BJ (cell line): Measurements from ENCODE around the gene TMEM51. TPM values are rescaled to one million over a fixed set of nuclear protein-coding genes. Genes with fewer than 3 reads are reported as not detected.
"Not testable (repeated sequence)": the region's sequence is repeated elsewhere in the genome, so short reads cannot be mapped to it uniquely, and the experiment has no call there.

ENCODE experiments used
- CTCF ChIA-PET: fragments of 350-600 bp; formaldehyde crosslinking; extraction: SDS; loops from one replicate; lab custom pipeline; 2021; ENCODE audit warnings: antibody characterized with exemption, inconsistent platforms; lab: Yijun Ruan, JAX
- POLR2A ChIA-PET: fragments of 300-600 bp; sonication (Branson Sonifier 250); formaldehyde crosslinking; extraction: SDS; loops from one replicate; lab custom pipeline; 2021; ENCODE audit warnings: antibody characterized with exemption; lab: Charles Lee
- DNase-seq: peaks from one replicate; pipeline ENCODE4 v3.0.0-alpha.2; 2011; ENCODE audit warnings: low read depth
- H3K27me3 ChIP-seq: 2 replicates; pipeline ENCODE4 v1.6.0; 2011; ENCODE audit warnings: low read length; ENCODE audit not compliant: control insufficient read depth, insufficient read depth
- H3K36me3 ChIP-seq: 2 replicates; pipeline ENCODE4 v1.5.1; 2011; ENCODE audit warnings: low read length; ENCODE audit not compliant: control insufficient read depth, insufficient read depth
- H3K4me3 ChIP-seq: 2 replicates; pipeline ENCODE4 v1.5.1; 2011; ENCODE audit warnings: low read depth, mild to moderate bottlenecking, control low read depth, low read length
- polyA plus RNA-seq: library from polyadenylated mRNA; depleted of rRNA; stranded (reverse); fragments of >200 nt; gene quantifications from 2 replicates; pipeline ENCODE4 v1.2.3, GENCODE V29; 2011
- TF ChIP-seq, protein P1 (sequence below): IDR thresholded peaks from 2 replicates; pipeline ENCODE4 v1.5.1; 2011; ENCODE audit warnings: low read depth, mild to moderate bottlenecking, control low read depth, inconsistent platforms, low read length, moderate library complexity; ENCODE audit not compliant: insufficient read depth

The TMEM51 gene
- polyA plus RNA-seq, 1 experiment: 2.0 TPM

DNA sequence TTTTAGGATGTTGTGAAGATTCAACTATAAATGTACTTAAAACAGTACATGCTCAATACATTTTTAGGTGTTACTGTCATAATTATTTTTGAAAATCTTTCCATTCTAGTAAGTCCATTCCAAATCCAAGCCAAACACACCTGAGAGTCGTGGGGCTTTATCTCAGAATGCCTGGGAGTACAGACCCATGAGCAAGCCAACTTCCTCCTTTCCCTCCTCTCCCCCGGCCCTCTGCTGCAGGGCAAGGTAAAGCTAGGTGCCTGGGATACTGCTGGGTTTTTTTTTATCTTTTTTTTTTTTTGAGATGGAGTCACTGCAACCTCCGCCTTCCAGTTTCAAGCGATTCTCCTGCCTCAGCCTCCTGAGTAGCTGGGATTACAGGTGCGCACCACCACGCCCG, 16.5 kb downstream of the TMEM51 start:
- Histone ChIP-seq H3K36me3 (no peaks in the 10 kb centered on the region), H3K4me3 (no peak overlapping the region), H3K27me3 (no peaks in the 10 kb centered on the region)
- no peak for DNase-seq
- ChIA-PET CTCF (no interaction called here), POLR2A (no interaction called here)
- TF ChIP-seq, protein P1, sequence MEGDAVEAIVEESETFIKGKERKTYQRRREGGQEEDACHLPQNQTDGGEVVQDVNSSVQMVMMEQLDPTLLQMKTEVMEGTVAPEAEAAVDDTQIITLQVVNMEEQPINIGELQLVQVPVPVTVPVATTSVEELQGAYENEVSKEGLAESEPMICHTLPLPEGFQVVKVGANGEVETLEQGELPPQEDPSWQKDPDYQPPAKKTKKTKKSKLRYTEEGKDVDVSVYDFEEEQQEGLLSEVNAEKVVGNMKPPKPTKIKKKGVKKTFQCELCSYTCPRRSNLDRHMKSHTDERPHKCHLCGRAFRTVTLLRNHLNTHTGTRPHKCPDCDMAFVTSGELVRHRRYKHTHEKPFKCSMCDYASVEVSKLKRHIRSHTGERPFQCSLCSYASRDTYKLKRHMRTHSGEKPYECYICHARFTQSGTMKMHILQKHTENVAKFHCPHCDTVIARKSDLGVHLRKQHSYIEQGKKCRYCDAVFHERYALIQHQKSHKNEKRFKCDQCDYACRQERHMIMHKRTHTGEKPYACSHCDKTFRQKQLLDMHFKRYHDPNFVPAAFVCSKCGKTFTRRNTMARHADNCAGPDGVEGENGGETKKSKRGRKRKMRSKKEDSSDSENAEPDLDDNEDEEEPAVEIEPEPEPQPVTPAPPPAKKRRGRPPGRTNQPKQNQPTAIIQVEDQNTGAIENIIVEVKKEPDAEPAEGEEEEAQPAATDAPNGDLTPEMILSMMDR: no peak

- TF ChIP-seq, protein P1: no peak
- Histone ChIP-seq H3K4me3 (no peak overlapping the region), H3K36me3 (no peaks in the 10 kb centered on the region), H3K27me3 (no peaks in the 10 kb centered on the region)
- DNase-seq: no peak
- ChIA-PET CTCF (no interaction called here), POLR2A (no interaction called here)
Measured at GRCh38 chr1:15171271-15171908, 17.8 kb downstream of the TMEM51 start.

DNA sequence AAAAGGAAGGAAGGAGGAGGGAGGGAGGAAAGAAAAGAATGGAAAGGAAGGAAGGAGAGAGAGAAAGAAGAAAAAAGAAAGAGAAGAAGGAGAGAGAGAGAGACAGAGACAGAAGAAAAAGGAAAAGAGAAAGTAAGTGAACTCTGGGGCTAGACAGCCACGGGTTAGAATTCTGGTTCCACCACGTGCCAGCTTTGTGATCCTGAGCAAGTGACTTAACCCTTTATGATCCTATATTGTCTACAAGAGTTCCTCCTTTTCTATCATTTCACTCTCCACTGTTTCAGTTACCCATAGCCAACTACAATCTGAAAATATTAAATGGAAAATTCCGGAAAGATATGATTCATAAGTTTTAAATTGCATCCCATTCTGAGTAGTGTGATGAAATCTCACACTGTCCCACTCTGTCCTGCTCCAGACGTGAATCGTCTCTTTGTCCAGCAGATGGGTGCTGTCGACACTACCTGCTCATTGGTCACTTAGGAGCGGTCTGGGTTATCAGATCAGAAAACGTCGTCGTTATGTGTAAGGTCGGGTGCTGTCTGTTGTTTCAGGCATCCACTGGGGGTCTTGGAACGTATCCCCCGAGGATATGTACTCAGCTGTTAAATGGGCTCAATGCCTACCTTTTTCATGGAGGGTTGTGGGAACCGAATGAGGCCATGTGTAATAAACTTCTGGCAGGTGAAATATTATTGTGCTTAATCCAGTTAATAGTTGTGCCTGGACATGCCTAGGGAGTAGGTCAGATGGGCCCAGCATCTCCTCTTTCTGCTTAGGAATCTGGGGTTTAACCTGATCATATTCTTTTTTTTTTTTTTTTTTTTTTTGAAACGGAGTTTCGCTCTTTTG, 19.1 kb downstream of the TMEM51 start:
- POLR2A ChIA-PET: no interaction called here
- Histone ChIP-seq H3K36me3 (no peaks in the 10 kb centered on the region), H3K27me3 (no peaks in the 10 kb centered on the region), H3K4me3 (no peak overlapping the region)
- TF ChIP-seq, protein P1: no peak
- CTCF ChIA-PET: interaction anchor here (1.0 to 1.1 kb wide), 2 partner anchors 20 to 99 kb away, joined by 3 to 4 read pairs; partner anchors contain the start of gene TMEM51
- no peak for DNase-seq

GRCh38 chr1:15173863-15174614, 20.5 kb downstream of the TMEM51 start:
- Histone ChIP-seq H3K4me3 (no peak overlapping the region), H3K27me3 (no peaks in the 10 kb centered on the region), H3K36me3 (no peaks in the 10 kb centered on the region)
- ChIA-PET CTCF (interaction anchor here (1.1 to 1.4 kb wide), 2 partner anchors 21 to 27 kb away, joined by 3 read pairs; no protein-coding TSS in a partner anchor), POLR2A (no interaction called here)
- TF ChIP-seq, protein P1: no peak
- no peak for DNase-seq

DNA sequence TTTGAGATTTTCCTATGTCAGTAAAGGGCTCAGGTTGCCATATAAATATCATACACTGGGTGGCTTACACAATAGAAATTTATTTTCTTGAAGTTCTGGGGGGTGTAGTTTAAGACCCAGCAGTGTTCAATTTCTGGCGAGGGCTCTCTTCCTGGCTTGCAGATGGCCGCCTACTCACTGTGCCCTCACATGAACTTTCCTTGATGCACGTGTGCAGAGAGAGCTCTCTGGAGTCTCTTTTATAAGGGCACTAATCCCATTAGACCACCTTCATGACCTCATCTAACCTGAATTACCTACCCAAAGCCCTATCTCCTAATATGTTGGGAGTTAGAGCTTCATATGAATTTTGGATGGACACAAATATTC, 21.1 kb downstream of the TMEM51 start:
- Histone ChIP-seq H3K27me3 (no peaks in the 10 kb centered on the region), H3K4me3 (no peak overlapping the region), H3K36me3 (no peaks in the 10 kb centered on the region)
- DNase-seq: no peak
- TF ChIP-seq, protein P1: no peak
- ChIA-PET CTCF (interaction anchor here (1.4 kb wide), 1 partner anchor 26 kb away, joined by 3 read pairs; no protein-coding TSS in a partner anchor), POLR2A (no interaction called here)

- H3K27me3 ChIP-seq, H3K4me3 ChIP-seq, POLR2A ChIA-PET, DNase-seq, H3K36me3 ChIP-seq: not testable (repeated sequence)
- CTCF ChIA-PET: interaction anchor here (1.4 kb wide), 1 partner anchor 25 kb away, joined by 3 read pairs; no protein-coding TSS in a partner anchor
Measured at GRCh38 chr1:15175324-15176094, 22.0 kb downstream of the TMEM51 start.
